Measurements from ENCODE around the gene MPDZ. TPM values are rescaled to one million over a fixed set of nuclear protein-coding genes. Genes with fewer than 3 reads are reported as not detected.
A peak's percentile ranks its signal among the peaks of the same experiment; 100 is the strongest.

MPDZ gene
- total RNA-seq, 1 donor from 2014 or later, result 31.0 TPM

- no peaks in the 10 kb centered on the region for H3K27me3 ChIP-seq (ENCODE audit: insufficient read depth, low read length)
- no peaks in the 10 kb centered on the region for H4K20me1 ChIP-seq (ENCODE audit: insufficient read depth, low read length)
- H3K36me3 ChIP-seq (ENCODE audit: insufficient read depth, low read length), result peaks cover 15% of the 10 kb centered on the region
- H3K4me1 ChIP-seq (ENCODE audit: insufficient read depth, low read length), result peaks cover 18% of the 10 kb centered on the region
- TF ChIP-seq EZH2 (IDR thresholded peaks at IDR 0.05; ENCODE audit: insufficient read depth, low read length) (no peak), CTCF (IDR thresholded peaks at IDR 0.05; ENCODE audit: insufficient read depth, low read depth, low read length) (no peak)
- H2AFZ ChIP-seq (ENCODE audit: low read depth, low read length), result no peak overlapping the region
- H3K27ac ChIP-seq (ENCODE audit: low read depth, low read length), result no peak overlapping the region
- Mint-ChIP-seq H3K4me3 (ENCODE audit: unreplicated experiment) (no peak overlapping the region), H3K27ac (ENCODE audit: unreplicated experiment) (no peak overlapping the region), H3K4me1 (ENCODE audit: low read depth, unreplicated experiment) (peaks cover 51% of the 10 kb centered on the region), H3K27me3 (ENCODE audit: low read depth, unreplicated experiment) (no peaks in the 10 kb centered on the region), H3K9me3 (ENCODE audit: unreplicated experiment) (no peaks in the 10 kb centered on the region), H3K36me3 (ENCODE audit: low read depth, unreplicated experiment) (peaks cover 3% of the 10 kb centered on the region)
- DNase-seq (ENCODE audit: low read depth), result no peak
- no peaks in the 10 kb centered on the region for H3K79me2 ChIP-seq (ENCODE audit: insufficient read depth, low read length)
- H3K9ac ChIP-seq (ENCODE audit: low read length), result no peak overlapping the region
- no peak overlapping the region for H3K4me3 ChIP-seq (ENCODE audit: insufficient read depth, low read depth, low read length)
- no peak for FAIRE-seq
- no peak overlapping the region for H3K4me2 ChIP-seq (ENCODE audit: low read length)
- no peaks in the 10 kb centered on the region for H3K9me3 ChIP-seq (ENCODE audit: insufficient read depth, low read depth, low read length)
These were observed 136.7 kb downstream of the MPDZ start for GRCh38 chr9:13142776-13143175.

GRCh38 chr9:13141629-13142028 lies 137.9 kb downstream of the MPDZ start:
- H3K27me3 Mint-ChIP-seq (ENCODE audit: low read depth, unreplicated experiment), result no peaks in the 10 kb centered on the region
- H3K27ac Mint-ChIP-seq (ENCODE audit: unreplicated experiment), result peak overlapping the region; percentile 69
- Histone ChIP-seq H2AFZ (ENCODE audit: low read depth, low read length) (no peak overlapping the region), H3K4me1 (ENCODE audit: insufficient read depth, low read length) (peaks cover 18% of the 10 kb centered on the region), H3K36me3 (ENCODE audit: insufficient read depth, low read length) (peaks cover 14% of the 10 kb centered on the region), H3K9me3 (ENCODE audit: insufficient read depth, low read depth, low read length) (no peaks in the 10 kb centered on the region), H3K27ac (ENCODE audit: low read depth, low read length) (no peak overlapping the region), H3K4me2 (ENCODE audit: low read length) (no peak overlapping the region), H4K20me1 (ENCODE audit: insufficient read depth, low read length) (no peaks in the 10 kb centered on the region), H3K9ac (ENCODE audit: low read length) (no peak overlapping the region), H3K79me2 (ENCODE audit: insufficient read depth, low read length) (no peaks in the 10 kb centered on the region), H3K27me3 (ENCODE audit: insufficient read depth, low read length) (no peaks in the 10 kb centered on the region), H3K4me3 (ENCODE audit: insufficient read depth, low read depth, low read length) (no peak overlapping the region)
- peaks cover 3% of the 10 kb centered on the region for H3K36me3 Mint-ChIP-seq (ENCODE audit: low read depth, unreplicated experiment)
- DNase-seq (ENCODE audit: low read depth), result peak; percentile 15
- peaks cover 51% of the 10 kb centered on the region for H3K4me1 Mint-ChIP-seq (ENCODE audit: low read depth, unreplicated experiment)
- no peaks in the 10 kb centered on the region for H3K9me3 Mint-ChIP-seq (ENCODE audit: unreplicated experiment)
- no peak overlapping the region for H3K4me3 Mint-ChIP-seq (ENCODE audit: unreplicated experiment)
- FAIRE-seq, result no peak
- TF ChIP-seq CTCF (IDR thresholded peaks at IDR 0.05; ENCODE audit: insufficient read depth, low read depth, low read length), result no peak
- no peak for TF ChIP-seq EZH2 (IDR thresholded peaks at IDR 0.05; ENCODE audit: insufficient read depth, low read length)

- Mint-ChIP-seq H3K36me3 (ENCODE audit: low read depth, unreplicated experiment) (peaks cover 3% of the 10 kb centered on the region), H3K27ac (ENCODE audit: unreplicated experiment) (peak overlapping the region; percentile 84), H3K27me3 (ENCODE audit: low read depth, unreplicated experiment) (no peaks in the 10 kb centered on the region), H3K4me1 (ENCODE audit: low read depth, unreplicated experiment) (peaks cover 51% of the 10 kb centered on the region), H3K9me3 (ENCODE audit: unreplicated experiment) (no peaks in the 10 kb centered on the region), H3K4me3 (ENCODE audit: unreplicated experiment) (no peak overlapping the region)
- peaks cover 18% of the 10 kb centered on the region for H3K4me1 ChIP-seq (ENCODE audit: insufficient read depth, low read length)
- no peak overlapping the region for H3K4me3 ChIP-seq (ENCODE audit: insufficient read depth, low read depth, low read length)
- peak overlapping the region; percentile 46 for H3K27ac ChIP-seq (ENCODE audit: low read depth, low read length)
- H3K9ac ChIP-seq (ENCODE audit: low read length), result peak overlapping the region; percentile 32
- DNase-seq (ENCODE audit: low read depth) (peak; percentile 19), FAIRE-seq (peak; percentile 78)
- H3K36me3 ChIP-seq (ENCODE audit: insufficient read depth, low read length), result peaks cover 14% of the 10 kb centered on the region
- no peaks in the 10 kb centered on the region for H3K9me3 ChIP-seq (ENCODE audit: insufficient read depth, low read depth, low read length)
- no peaks in the 10 kb centered on the region for H3K27me3 ChIP-seq (ENCODE audit: insufficient read depth, low read length)
- H2AFZ ChIP-seq (ENCODE audit: low read depth, low read length), result no peak overlapping the region
- TF ChIP-seq CTCF (IDR thresholded peaks at IDR 0.05; ENCODE audit: insufficient read depth, low read depth, low read length) (no peak), EZH2 (IDR thresholded peaks at IDR 0.05; ENCODE audit: insufficient read depth, low read length) (no peak)
- H3K79me2 ChIP-seq (ENCODE audit: insufficient read depth, low read length), result no peaks in the 10 kb centered on the region
- peak overlapping the region; percentile 49 for H3K4me2 ChIP-seq (ENCODE audit: low read length)
- H4K20me1 ChIP-seq (ENCODE audit: insufficient read depth, low read length), result no peaks in the 10 kb centered on the region
These were observed 138.5 kb downstream of the MPDZ start for GRCh38 chr9:13140843-13141592.

Measured in astrocyte (in vitro differentiated cells and primary cell).